Measurements from ENCODE around the gene NFASC. TPM values are rescaled to one million over a fixed set of nuclear protein-coding genes. Genes with fewer than 3 reads are reported as not detected.

Gene NFASC
- total and polyA plus RNA-seq, 4 donors = 0.23 to 5.4 (median 1.9) TPM

GRCh38 chr1:204997591-204998355, 127.1 kb downstream of the NFASC start:
- 81% methylated on average over 16 of the region's 16 CpGs for WGBS

More at GRCh38 chr1:204997591-204998355, 127.1 kb downstream of the NFASC start:
- Histone ChIP-seq H3K36me3 (ENCODE audit: control insufficient read depth in 4 of 4, insufficient read depth in 3 of 4, low read depth in 1 of 4, low read length in 3 of 4) (no peaks in the 10 kb centered on the region), H3K4me1 (ENCODE audit: control insufficient read depth in 4 of 4, insufficient read depth in 4 of 4, low read length in 3 of 4) (peaks cover 10 to 42% (median 33%) of the 10 kb centered on the region in 4 donors), H3K27me3 (ENCODE audit: control insufficient read depth in 4 of 4, insufficient read depth in 4 of 4, low read length in 3 of 4) (no peaks in the 10 kb centered on the region), H3K9ac (ENCODE audit: low read depth in 1 of 2, low read length in 2 of 2) (no peak overlapping the region), H3K27ac (ENCODE audit: low read depth in 1 of 2, low read length in 2 of 2) (no peak overlapping the region), H3K9me3 (ENCODE audit: control insufficient read depth in 4 of 4, low read length in 3 of 4) (no peaks in the 10 kb centered on the region), H3K4me3 (ENCODE audit: low read depth in 1 of 3, low read length in 3 of 3) (no peak overlapping the region)
- TF ChIP-seq MAX (IDR thresholded peaks at IDR 0.05) = no peak
- no peak for TF ChIP-seq RXRA (IDR thresholded peaks at IDR 0.05)
- no peak for TF ChIP-seq CTCF (IDR thresholded peaks at IDR 0.05; ENCODE audit: low read depth, low read length, missing input control)
- TF ChIP-seq FOXA2 (IDR thresholded peaks at IDR 0.05) = no peak
- TF ChIP-seq RAD21 (IDR thresholded peaks at IDR 0.05) = no peak
- no peak for TF ChIP-seq ZBTB33 (IDR thresholded peaks at IDR 0.05)
- TF ChIP-seq HNF4G (IDR thresholded peaks at IDR 0.05) = no peak
- TF ChIP-seq REST (IDR thresholded peaks at IDR 0.05) = no peak
- no peak for TF ChIP-seq FOXA1 (IDR thresholded peaks at IDR 0.05)
- TF ChIP-seq GABPA (IDR thresholded peaks at IDR 0.05 in 1 of 2, conservative IDR thresholded peaks at IDR 0.05 in 1 of 2) = no peak
- no peak for TF ChIP-seq TAF1 (conservative IDR thresholded peaks at IDR 0.05)
- TF ChIP-seq NR2F2 (IDR thresholded peaks at IDR 0.05) = no peak
- no peak for TF ChIP-seq EGR1 (IDR thresholded peaks at IDR 0.05; ENCODE audit: low read depth in 2 of 2)
- TF ChIP-seq YY1 (IDR thresholded peaks at IDR 0.05) = no peak
- no peak for TF ChIP-seq SP1 (IDR thresholded peaks at IDR 0.05)
- no peak for TF ChIP-seq HNF4A (conservative IDR thresholded peaks at IDR 0.05)
- no peak for TF ChIP-seq JUND (IDR thresholded peaks at IDR 0.05)
- no peak for DNase-seq (ENCODE audit: low spot score)
